DLD1 (cell line): ENCODE results near the gene RASL10B.
"Not testable (repeated sequence)": the region's sequence is repeated elsewhere in the genome, so short reads cannot be mapped to it uniquely, and the experiment has no call there.

Experiments
- in situ Hi-C: cut with HindIII; loops from 2 replicates; pipeline ENCODE4 v1.10.0; 2017; ENCODE audit warnings: low sequenced_read_pairs

The RASL10B gene

GRCh38 chr17:35740997-35741931 is 9.8 kb downstream of the RASL10B start:
- in situ Hi-C loops, result loop anchor here (25.0 kb wide), 1 partner anchor 429 kb away; no protein-coding TSS in a partner anchor

GRCh38 chr17:35742496-35742895 is 11.1 kb downstream of the RASL10B start:
- in situ Hi-C loops, result loop anchor here (25.0 kb wide), 1 partner anchor 430 kb away; no protein-coding TSS in a partner anchor

- in situ Hi-C loops, result loop anchor here (25.0 kb wide), 1 partner anchor 431 kb away; no protein-coding TSS in a partner anchor
Observed at GRCh38 chr17:35742896-35743477, 11.5 kb downstream of the RASL10B start.

GRCh38 chr17:35743626-35744328 is 12.3 kb downstream of the RASL10B start:
- in situ Hi-C loops, result loop anchor here (25.0 kb wide), 1 partner anchor 431 kb away; no protein-coding TSS in a partner anchor

GRCh38 chr17:35744830-35745229 is 13.4 kb downstream of the RASL10B start:
- in situ Hi-C loops, result loop anchor here (25.0 kb wide), 1 partner anchor 433 kb away; no protein-coding TSS in a partner anchor

- in situ Hi-C loops, result loop anchor here (25.0 kb wide), 1 partner anchor 433 kb away; no protein-coding TSS in a partner anchor
Observed at GRCh38 chr17:35745246-35745645, 13.8 kb downstream of the RASL10B start.

- in situ Hi-C loops, result loop anchor here (25.0 kb wide), 1 partner anchor 434 kb away; no protein-coding TSS in a partner anchor
Observed at GRCh38 chr17:35745749-35746320, 14.4 kb downstream of the RASL10B start.

GRCh38 chr17:35747540-35748017 is 16.1 kb downstream of the RASL10B start:
- in situ Hi-C loops, result loop anchor here (25.0 kb wide), 1 partner anchor 435 kb away; no protein-coding TSS in a partner anchor

GRCh38 chr17:35748341-35748841 is 17.0 kb downstream of the RASL10B start:
- in situ Hi-C loops, result loop anchor here (25.0 kb wide), 1 partner anchor 436 kb away; no protein-coding TSS in a partner anchor

GRCh38 chr17:35748979-35749378 is 17.5 kb downstream of the RASL10B start:
- in situ Hi-C loops, result loop anchor here (25.0 kb wide), 1 partner anchor 437 kb away; no protein-coding TSS in a partner anchor

- in situ Hi-C loops, result loop anchor here (25.0 kb wide), 1 partner anchor 437 kb away; no protein-coding TSS in a partner anchor
Observed at GRCh38 chr17:35749560-35750412, 18.3 kb downstream of the RASL10B start.

- in situ Hi-C loops, result no loop called here
Observed at GRCh38 chr17:35750526-35751395, 19.3 kb downstream of the RASL10B start.

GRCh38 chr17:35751541-35751940 is 20.1 kb downstream of the RASL10B start:
- in situ Hi-C loops, result not testable (repeated sequence)

GRCh38 chr17:35752471-35752870 is 21.0 kb downstream of the RASL10B start:
- in situ Hi-C loops, result no loop called here

GRCh38 chr17:35752945-35753764 is 21.7 kb downstream of the RASL10B start, which contains the start of gene GAS2L2:
Gene GAS2L2, minus strand, starts transcription at chr17:35753239. Its CDS starts 389 bp downstream, at chr17:35752850.
- in situ Hi-C loops, result no loop called here

- in situ Hi-C loops, result no loop called here
Observed at GRCh38 chr17:35757243-35757642, 25.8 kb downstream of the RASL10B start.

GRCh38 chr17:35760587-35760986 is 29.1 kb downstream of the RASL10B start, which contains the start of gene C17orf50:
Gene C17orf50, plus strand, starts transcription at chr17:35760887. Its CDS starts 55 bp downstream, at chr17:35760942.
- in situ Hi-C loops, result no loop called here
